DMS 273 treated with DMSO at 0.1 percent for 48 hours (cell line): ENCODE results near the gene SUZ12.
"Not testable (repeated sequence)": the region's sequence is repeated elsewhere in the genome, so short reads cannot be mapped to it uniquely, and the experiment has no call there.

Source experiments
- DNase-seq: peaks from one replicate; lab custom pipeline; 2025; lab: John Stamatoyannopoulos, UW

SUZ12 gene

GRCh38 chr17:31951953-31952352 lies 15.1 kb downstream of the SUZ12 start:
- DNase-seq = not testable (repeated sequence)

- DNase-seq = not testable (repeated sequence)
These were observed 27.3 kb downstream of the SUZ12 start for GRCh38 chr17:31964131-31964530.

GRCh38 chr17:31967648-31968047 lies 30.8 kb downstream of the SUZ12 start:
- DNase-seq = no peak

- DNase-seq = not testable (repeated sequence)
These were observed 33.6 kb downstream of the SUZ12 start for GRCh38 chr17:31970416-31970815.

GRCh38 chr17:31974269-31975071 lies 37.7 kb downstream of the SUZ12 start:
- DNase-seq = not testable (repeated sequence)

GRCh38 chr17:31975391-31975790 lies 38.6 kb downstream of the SUZ12 start:
- DNase-seq = not testable (repeated sequence)

GRCh38 chr17:31991821-31992220 lies 55.0 kb downstream of the SUZ12 start:
- not testable (repeated sequence) for DNase-seq

GRCh38 chr17:31997005-31997404 lies 60.2 kb downstream of the SUZ12 start:
- DNase-seq = no peak

- DNase-seq = peak; percentile 52
These were observed 70.2 kb downstream of the SUZ12 start, which contains the start of gene LRRC37B for GRCh38 chr17:32006957-32007462. LRRC37B (plus strand) TSS chr17:32007383; CDS start chr17:32021393, 14,010 bp downstream.

GRCh38 chr17:32007463-32008298 lies 70.9 kb downstream of the SUZ12 start:
- DNase-seq = no peak

GRCh38 chr17:32009262-32009542 lies 72.4 kb downstream of the SUZ12 start:
- no peak for DNase-seq

- no peak for DNase-seq
These were observed 73.3 kb downstream of the SUZ12 start for GRCh38 chr17:32010114-32010513.

- DNase-seq = no peak
These were observed 78.6 kb downstream of the SUZ12 start for GRCh38 chr17:32015245-32016013.

GRCh38 chr17:32016231-32016630 lies 79.4 kb downstream of the SUZ12 start:
- DNase-seq = no peak

- no peak for DNase-seq
These were observed 82.4 kb downstream of the SUZ12 start for GRCh38 chr17:32019228-32019627.

GRCh38 chr17:32020943-32021614 lies 84.3 kb downstream of the SUZ12 start:
- DNase-seq = no peak

GRCh38 chr17:32021615-32021955 lies 84.8 kb downstream of the SUZ12 start:
- no peak for DNase-seq

- not testable (repeated sequence) for DNase-seq
These were observed 85.7 kb downstream of the SUZ12 start for GRCh38 chr17:32022554-32022953.

GRCh38 chr17:32027271-32027670 lies 90.5 kb downstream of the SUZ12 start:
- DNase-seq = not testable (repeated sequence)

- no peak for DNase-seq
These were observed 96.4 kb downstream of the SUZ12 start for GRCh38 chr17:32033223-32033622.

GRCh38 chr17:32033812-32034211 lies 97.0 kb downstream of the SUZ12 start:
- DNase-seq = not testable (repeated sequence)

GRCh38 chr17:32040246-32040645 lies 103.4 kb downstream of the SUZ12 start:
- DNase-seq = not testable (repeated sequence)
